ENCODE results near the gene OSBPL9. TPM values are rescaled to one million over a fixed set of nuclear protein-coding genes. Genes with fewer than 3 reads are reported as not detected.

The OSBPL9 gene
- total RNA-seq, 4 donors from 2014 or later: 95.6 to 272 (median 128) TPM

- Histone ChIP-seq H3K4me3 (replicated peaks in 1 of 3) (no peak overlapping the region), H3K4me1 (no peaks in the 10 kb centered on the region), H3K9me3 (no peaks in the 10 kb centered on the region), H3K27me3 (no peaks in the 10 kb centered on the region), H3K27ac (no peak overlapping the region), H3K36me3 (peaks cover 5 to 13% of the 10 kb centered on the region in 2 donors)
- TF ChIP-seq CTCF (IDR thresholded peaks at IDR 0.05) (no peak), POLR2A (IDR thresholded peaks at IDR 0.05) (no peak)
- intact Hi-C loops (cut with DNase I): no loop called here
- no peak for DNase-seq
- WGBS, 2 donors: 98% methylated on average over 2 of the region's 2 CpGs
Observed at GRCh38 chr1:51829058-51829457, 212.2 kb downstream of the OSBPL9 start.

GRCh38 chr1:51833700-51834099 is 216.8 kb downstream of the OSBPL9 start:
- H3K4me3 ChIP-seq (replicated peaks in 1 of 3): no peak overlapping the region
- H3K4me1 ChIP-seq: no peaks in the 10 kb centered on the region
- 98% methylated on average over 2 of the region's 2 CpGs for WGBS, 2 donors
- no peaks in the 10 kb centered on the region for H3K27me3 ChIP-seq
- H3K9me3 ChIP-seq: no peaks in the 10 kb centered on the region
- TF ChIP-seq POLR2A (IDR thresholded peaks at IDR 0.05): no peak
- TF ChIP-seq CTCF (IDR thresholded peaks at IDR 0.05): no peak
- peaks cover 4 to 16% of the 10 kb centered on the region in 2 donors for H3K36me3 ChIP-seq
- H3K27ac ChIP-seq: no peak overlapping the region
- DNase-seq: no peak
- intact Hi-C loops (cut with DNase I): no loop called here

- Histone ChIP-seq H3K27me3 (no peaks in the 10 kb centered on the region), H3K36me3 (peaks cover 4 to 17% of the 10 kb centered on the region in 2 donors), H3K4me3 (replicated peaks in 1 of 3) (no peak overlapping the region), H3K27ac (no peak overlapping the region), H3K4me1 (no peaks in the 10 kb centered on the region), H3K9me3 (no peaks in the 10 kb centered on the region)
- intact Hi-C loops (cut with DNase I): no loop called here
- TF ChIP-seq CTCF (IDR thresholded peaks at IDR 0.05) (no peak), POLR2A (IDR thresholded peaks at IDR 0.05) (no peak)
- WGBS, 2 donors: 88 to 92% methylated on average over 1 of the region's 1 CpG
- no peak for DNase-seq
Observed at GRCh38 chr1:51837243-51837642, 220.4 kb downstream of the OSBPL9 start.

MicroRNA genes within 50 kb of the gene (microRNA counts, 767-probe panel; counts per million panel counts)
- 0 to 1,678 counts per million in 2 donors for microRNA hsa-miR-761

Small RNA genes within 50 kb of the gene (microRNA-seq; reads per million reads assigned to microRNA genes)
- not detected for gene MIR761

Small RNA genes within 50 kb of the gene (small RNA-seq; reads per million reads assigned to genes)
- gene AL050343.2: not detected
- gene RF00568: not detected

Other genes starting within 250 kb of the OSBPL9 start
- 100 to 1,000 TPM in 3 of 4 donors, 10 to 100 TPM in 1; 88.0 to 128 (median 102) TPM for gene EPS15, start 97.8 kb upstream of the OSBPL9 start, total RNA-seq